WTC11 (cell line): ENCODE results near the gene SERPINF2. TPM values are rescaled to one million over a fixed set of nuclear protein-coding genes. Genes with fewer than 3 reads are reported as not detected.

ENCODE experiments used
- ATAC-seq: fragments of 200-7000 bp; cut with Tn5 transposase; 2 replicates; pipeline ENCODE4 v1.10.0; 2021; ENCODE audit warnings: mild to moderate bottlenecking, moderate library complexity
- CTCF ChIA-PET: fragments of 300-600 bp; sonication (Branson Sonifier 250); formaldehyde crosslinking; loops from one replicate; lab custom pipeline; 2021; ENCODE audit warnings: antibody characterized with exemption; lab: Charles Lee
- POLR2A ChIA-PET: fragments of 350-600 bp; sonication (Branson Sonifier 250); formaldehyde crosslinking; loops from one replicate; lab custom pipeline; 2021; ENCODE audit warnings: antibody characterized with exemption; lab: Charles Lee
- DNase-seq: peaks from one replicate; pipeline ENCODE4 v3.0.0; 2021; ENCODE audit warnings: low spot score
- H3K27ac Mint-ChIP-seq: 2 replicates; pipeline ENCODE4 v1.8.0; 2021; ENCODE audit warnings: mixed read lengths
- H3K27me3 Mint-ChIP-seq: 2 replicates; pipeline ENCODE4 v1.8.0; 2021; ENCODE audit warnings: low read depth, mild to moderate bottlenecking, moderate library complexity, mixed read lengths
- H3K36me3 Mint-ChIP-seq: 2 replicates; pipeline ENCODE4 v1.8.0; 2021; ENCODE audit warnings: mixed read lengths
- H3K4me1 Mint-ChIP-seq: 2 replicates; pipeline ENCODE4 v1.8.0; 2022; ENCODE audit warnings: mixed read lengths
- H3K4me3 Mint-ChIP-seq: 2 replicates; pipeline ENCODE4 v1.8.0; 2021; ENCODE audit warnings: mild to moderate bottlenecking, moderate library complexity, mixed read lengths
- H3K9me3 Mint-ChIP-seq: 2 replicates; pipeline ENCODE4 v1.8.0; 2021; ENCODE audit warnings: mixed read lengths
- ATF2 ChIP-seq: sonication (generic); formaldehyde crosslinking; IDR thresholded peaks from 2 replicates; pipeline ENCODE4 v1.8.1; 2022; ENCODE audit warnings: low read depth, missing genetic modification reagents, borderline replicate concordance
- CREM ChIP-seq: sonication (generic); formaldehyde crosslinking; IDR thresholded peaks from 2 replicates; pipeline ENCODE4 v1.8.1; 2022; ENCODE audit warnings: mild to moderate bottlenecking, missing genetic modification reagents, moderate library complexity
- E2F1 ChIP-seq: sonication (generic); formaldehyde crosslinking; IDR thresholded peaks from 2 replicates; pipeline ENCODE4 v1.8.0; 2022; ENCODE audit warnings: mild to moderate bottlenecking, missing genetic modification reagents
- ELF4 ChIP-seq: sonication (generic); formaldehyde crosslinking; IDR thresholded peaks from 2 replicates; pipeline ENCODE4 v1.8.1; 2022; ENCODE audit warnings: low read depth, mild to moderate bottlenecking, moderate library complexity, missing genetic modification reagents
- ESRRA ChIP-seq: sonication (generic); formaldehyde crosslinking; IDR thresholded peaks from 2 replicates; pipeline ENCODE4 v1.8.1; 2022; ENCODE audit warnings: mild to moderate bottlenecking, missing genetic modification reagents, borderline replicate concordance
- FOXK1 ChIP-seq: sonication (generic); formaldehyde crosslinking; IDR thresholded peaks from 2 replicates; pipeline ENCODE4 v1.8.0; 2022; ENCODE audit warnings: mild to moderate bottlenecking, moderate library complexity, missing genetic modification reagents
- GABPB1 ChIP-seq: sonication (generic); formaldehyde crosslinking; IDR thresholded peaks from 2 replicates; pipeline ENCODE4 v1.8.1; 2023; ENCODE audit warnings: mild to moderate bottlenecking, missing genetic modification reagents
- GTF2I ChIP-seq: fragments of 250-450 bp; sonication (Bioruptor Pico); conservative IDR thresholded peaks from 2 replicates; pipeline ENCODE4 v1.4.0; 2021; ENCODE audit warnings: mild to moderate bottlenecking
- JUN ChIP-seq: sonication (generic); formaldehyde crosslinking; IDR thresholded peaks from 2 replicates; pipeline ENCODE4 v1.8.0; 2023; ENCODE audit warnings: mild to moderate bottlenecking, missing genetic modification reagents
- NFE2L1 ChIP-seq: sonication (generic); formaldehyde crosslinking; IDR thresholded peaks from 2 replicates; pipeline ENCODE4 v1.8.1; 2023; ENCODE audit warnings: missing genetic modification reagents
- PRDM15 ChIP-seq: sonication (generic); formaldehyde crosslinking; IDR thresholded peaks from 2 replicates; pipeline ENCODE4 v1.8.0; 2022; ENCODE audit warnings: missing genetic modification reagents
- SP1 ChIP-seq: sonication (generic); formaldehyde crosslinking; conservative IDR thresholded peaks from 2 replicates; pipeline ENCODE4 v1.8.1; 2022; ENCODE audit warnings: missing genetic modification reagents
- TCF7 ChIP-seq: sonication (generic); formaldehyde crosslinking; IDR thresholded peaks from 2 replicates; pipeline ENCODE4 v1.8.0; 2022; ENCODE audit warnings: mild to moderate bottlenecking, low read depth, missing genetic modification reagents, moderate library complexity
- ZNF121 ChIP-seq: sonication (generic); formaldehyde crosslinking; IDR thresholded peaks from 2 replicates; pipeline ENCODE4 v1.8.0; 2023; ENCODE audit warnings: missing genetic modification reagents
- ZNF138 ChIP-seq: sonication (generic); formaldehyde crosslinking; conservative IDR thresholded peaks from 2 replicates; pipeline ENCODE4 v1.8.1; 2022; ENCODE audit warnings: mild to moderate bottlenecking, moderate library complexity, missing genetic modification reagents
- ZNF232 ChIP-seq: sonication (generic); formaldehyde crosslinking; IDR thresholded peaks from 2 replicates; pipeline ENCODE4 v1.8.0; 2022; ENCODE audit warnings: mild to moderate bottlenecking, missing genetic modification reagents
- ZSCAN18 ChIP-seq: fragments of 250-450 bp; sonication (Bioruptor Pico); IDR thresholded peaks from 2 replicates; pipeline ENCODE4 v2.1.2; 2022; ENCODE audit warnings: mild to moderate bottlenecking, moderate library complexity
- total RNA-seq: library from RNA; stranded (reverse); gene quantifications from 3 replicates; pipeline ENCODE4 v1.2.3, GENCODE V29; 2021
- TF ChIP-seq, protein P1 (sequence below): sonication (generic); formaldehyde crosslinking; IDR thresholded peaks from 2 replicates; pipeline ENCODE4 v1.8.0; 2023; ENCODE audit warnings: mild to moderate bottlenecking, missing genetic modification reagents

SERPINF2 gene
- total RNA-seq, 1 experiment from 2014 or later = 1.6 TPM

DNA sequence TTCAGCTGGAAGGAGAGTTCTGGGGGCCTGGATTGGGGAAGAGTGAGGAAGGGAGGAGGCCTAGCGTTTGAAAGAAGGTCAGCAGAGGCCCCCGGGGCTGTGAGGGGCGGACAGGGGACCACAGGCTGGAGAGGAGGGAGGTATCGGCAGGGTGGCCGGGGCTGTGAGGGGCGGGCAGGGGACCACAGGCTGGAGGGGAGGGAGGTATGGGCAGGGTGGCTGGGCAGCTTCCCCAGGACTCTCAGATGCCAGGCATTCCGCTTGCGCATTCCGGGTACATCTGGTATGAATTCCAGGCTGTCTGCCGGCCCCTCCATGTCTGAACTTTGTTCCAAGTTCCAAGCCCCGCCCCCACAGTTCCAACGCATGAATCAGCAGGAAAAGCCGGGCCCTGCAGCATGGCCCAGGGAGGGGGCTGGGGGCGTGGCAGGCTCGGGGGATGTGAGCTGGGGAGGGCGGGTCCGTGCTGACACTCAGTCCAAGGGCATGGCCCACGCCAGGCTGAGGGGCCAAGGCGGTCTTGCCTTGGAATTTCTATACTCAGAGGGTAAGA is 28.2 kb upstream of the SERPINF2 start:
- peak overlapping the region; percentile 93 for H3K4me3 Mint-ChIP-seq
- no peaks in the 10 kb centered on the region for H3K27me3 Mint-ChIP-seq
- no peaks in the 10 kb centered on the region for H3K9me3 Mint-ChIP-seq
- CTCF ChIA-PET = interaction anchor here (0.6 to 5.7 kb wide), 21 partner anchors 10 to 309 kb away, joined by 3 to 64 read pairs (median 6); partner anchors contain the start of genes PRPF8, RILP, RPA1 and SMYD4
- peak; percentile 93 for TF ChIP-seq NFE2L1 (CRISPR knock-in tag)
- TF ChIP-seq TCF7 = no peak
- TF ChIP-seq ZNF232 (CRISPR knock-in tag) = no peak
- TF ChIP-seq, protein P1, sequence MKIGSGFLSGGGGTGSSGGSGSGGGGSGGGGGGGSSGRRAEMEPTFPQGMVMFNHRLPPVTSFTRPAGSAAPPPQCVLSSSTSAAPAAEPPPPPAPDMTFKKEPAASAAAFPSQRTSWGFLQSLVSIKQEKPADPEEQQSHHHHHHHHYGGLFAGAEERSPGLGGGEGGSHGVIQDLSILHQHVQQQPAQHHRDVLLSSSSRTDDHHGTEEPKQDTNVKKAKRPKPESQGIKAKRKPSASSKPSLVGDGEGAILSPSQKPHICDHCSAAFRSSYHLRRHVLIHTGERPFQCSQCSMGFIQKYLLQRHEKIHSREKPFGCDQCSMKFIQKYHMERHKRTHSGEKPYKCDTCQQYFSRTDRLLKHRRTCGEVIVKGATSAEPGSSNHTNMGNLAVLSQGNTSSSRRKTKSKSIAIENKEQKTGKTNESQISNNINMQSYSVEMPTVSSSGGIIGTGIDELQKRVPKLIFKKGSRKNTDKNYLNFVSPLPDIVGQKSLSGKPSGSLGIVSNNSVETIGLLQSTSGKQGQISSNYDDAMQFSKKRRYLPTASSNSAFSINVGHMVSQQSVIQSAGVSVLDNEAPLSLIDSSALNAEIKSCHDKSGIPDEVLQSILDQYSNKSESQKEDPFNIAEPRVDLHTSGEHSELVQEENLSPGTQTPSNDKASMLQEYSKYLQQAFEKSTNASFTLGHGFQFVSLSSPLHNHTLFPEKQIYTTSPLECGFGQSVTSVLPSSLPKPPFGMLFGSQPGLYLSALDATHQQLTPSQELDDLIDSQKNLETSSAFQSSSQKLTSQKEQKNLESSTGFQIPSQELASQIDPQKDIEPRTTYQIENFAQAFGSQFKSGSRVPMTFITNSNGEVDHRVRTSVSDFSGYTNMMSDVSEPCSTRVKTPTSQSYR (CRISPR knock-in tag) = no peak
- no peak for TF ChIP-seq CREM (CRISPR knock-in tag)
- TF ChIP-seq ZNF138 = no peak
- TF ChIP-seq JUN (CRISPR knock-in tag) = no peak
- peak; percentile 98 for TF ChIP-seq ZNF121 (CRISPR knock-in tag)
- no peak for TF ChIP-seq ZSCAN18
- TF ChIP-seq PRDM15 (CRISPR knock-in tag) = peak; percentile 32; the same call in 1 of the 2 replicates
- TF ChIP-seq SP1 (CRISPR knock-in tag) = peak; percentile 41
- TF ChIP-seq ATF2 = no peak
- peak; percentile 56 for TF ChIP-seq GABPB1 (CRISPR knock-in tag)
- no peak for TF ChIP-seq GTF2I
- no peak for TF ChIP-seq E2F1 (CRISPR knock-in tag)
- TF ChIP-seq ELF4 = no peak
- TF ChIP-seq FOXK1 (CRISPR knock-in tag) = 0 out of 2 replicates have a peak, but pooled peaks have one; percentile 31
- TF ChIP-seq ESRRA (CRISPR knock-in tag) = no peak
- peak overlapping the region; percentile 97 for H3K27ac Mint-ChIP-seq
- POLR2A ChIA-PET = interaction anchor here (0.6 to 1.5 kb wide), 4 partner anchors 10 to 140 kb away, joined by 3 to 4 read pairs (median 3); partner anchors contain the start of gene WDR81
- peak; percentile 8 for ATAC-seq
- no peaks in the 10 kb centered on the region for H3K36me3 Mint-ChIP-seq
- DNase-seq = peak; percentile 97
- peaks cover 24% of the 10 kb centered on the region for H3K4me1 Mint-ChIP-seq
